HEK293 (cell line): ENCODE measurements around the gene CCDC27.

Experiments
- KLF1 ChIP-seq: fragments of 450-650 bp; formaldehyde crosslinking; IDR thresholded peaks from 2 replicates; pipeline ENCODE4 v1.5.1; 2016; ENCODE audit warnings: missing biosample characterization, missing genetic modification characterization
- MZF1 ChIP-seq: fragments of 450-650 bp; formaldehyde crosslinking; IDR thresholded peaks from 2 replicates; pipeline ENCODE4 v1.5.1; 2017; ENCODE audit warnings: missing biosample characterization, missing genetic modification characterization, borderline replicate concordance
- ZEB2 ChIP-seq: fragments of 450-650 bp; formaldehyde crosslinking; IDR thresholded peaks from 2 replicates; pipeline ENCODE4 v1.5.1; 2016; ENCODE audit warnings: missing biosample characterization, missing genetic modification characterization
- ZFHX2 ChIP-seq: fragments of 450-650 bp; formaldehyde crosslinking; conservative IDR thresholded peaks from 2 replicates; pipeline ENCODE4 v1.5.1; 2016; ENCODE audit warnings: missing biosample characterization, missing genetic modification characterization
- ZIC2 ChIP-seq: fragments of 450-650 bp; formaldehyde crosslinking; IDR thresholded peaks from 2 replicates; pipeline ENCODE4 v1.5.1; 2016; ENCODE audit warnings: missing biosample characterization, missing genetic modification characterization
- ZNF311 ChIP-seq: fragments of 450-650 bp; formaldehyde crosslinking; IDR thresholded peaks from 2 replicates; pipeline ENCODE4 v1.5.1; 2017; ENCODE audit warnings: missing biosample characterization, missing genetic modification characterization, borderline replicate concordance
- ZNF324 ChIP-seq: fragments of 450-650 bp; formaldehyde crosslinking; IDR thresholded peaks from 2 replicates; pipeline ENCODE4 v1.5.1; 2016; ENCODE audit warnings: missing biosample characterization, missing genetic modification characterization
- ZNF341 ChIP-seq: fragments of 450-650 bp; formaldehyde crosslinking; IDR thresholded peaks from 2 replicates; pipeline ENCODE4; 2016; ENCODE audit warnings: low read depth, missing biosample characterization, missing genetic modification characterization
- ZNF423 ChIP-seq: fragments of 450-650 bp; formaldehyde crosslinking; IDR thresholded peaks from 2 replicates; pipeline ENCODE4 v1.5.1; 2016; ENCODE audit warnings: missing biosample characterization, missing genetic modification characterization
- ZNF521 ChIP-seq: fragments of 450-650 bp; formaldehyde crosslinking; IDR thresholded peaks from 2 replicates; pipeline ENCODE4 v1.5.1; 2017; ENCODE audit warnings: missing biosample characterization, mild to moderate bottlenecking, missing genetic modification characterization
- ZNF561 ChIP-seq: fragments of 450-650 bp; IDR thresholded peaks from 2 replicates; pipeline ENCODE4 v1.5.1; 2018; ENCODE audit warnings: missing biosample characterization, missing genetic modification characterization, borderline replicate concordance
- ZNF600 ChIP-seq: fragments of 450-650 bp; formaldehyde crosslinking; IDR thresholded peaks from 2 replicates; pipeline ENCODE4 v1.5.1; 2016; ENCODE audit warnings: missing biosample characterization, missing genetic modification characterization
- ZNF629 ChIP-seq: fragments of 450-650 bp; formaldehyde crosslinking; IDR thresholded peaks from 2 replicates; pipeline ENCODE4 v1.5.1; 2017; ENCODE audit warnings: missing biosample characterization, missing genetic modification characterization
- ZNF677 ChIP-seq: fragments of 450-650 bp; IDR thresholded peaks from 2 replicates; pipeline ENCODE4 v1.5.0; 2018; ENCODE audit warnings: missing biosample characterization, mild to moderate bottlenecking, missing genetic modification characterization, moderate library complexity
- ZNF768 ChIP-seq: fragments of 450-650 bp; formaldehyde crosslinking; IDR thresholded peaks from 2 replicates; pipeline ENCODE4 v1.5.1; 2018; ENCODE audit warnings: missing biosample characterization, mild to moderate bottlenecking, missing genetic modification characterization
- ZNF837 ChIP-seq: fragments of 450-650 bp; formaldehyde crosslinking; IDR thresholded peaks from 2 replicates; pipeline ENCODE4 v1.5.1; 2016; ENCODE audit warnings: missing biosample characterization, missing genetic modification characterization
- TF ChIP-seq, protein P1 (sequence below): fragments of 450-650 bp; formaldehyde crosslinking; IDR thresholded peaks from 2 replicates; pipeline ENCODE4 v1.5.1; 2017; ENCODE audit warnings: missing biosample characterization, missing genetic modification characterization
- TF ChIP-seq, protein P2 (sequence below): fragments of 450-650 bp; formaldehyde crosslinking; IDR thresholded peaks from 2 replicates; pipeline ENCODE4 v1.5.1; 2017; ENCODE audit warnings: missing biosample characterization, missing genetic modification characterization
- TF ChIP-seq, protein P3 (sequence below): fragments of 450-650 bp; formaldehyde crosslinking; IDR thresholded peaks from 2 replicates; pipeline ENCODE4 v1.5.1; 2016; ENCODE audit warnings: missing biosample characterization, missing genetic modification characterization
- TF ChIP-seq, protein P4 (sequence below): fragments of 450-650 bp; formaldehyde crosslinking; IDR thresholded peaks from 2 replicates; pipeline ENCODE4 v1.5.1; 2017; ENCODE audit warnings: missing biosample characterization, missing genetic modification characterization
- TF ChIP-seq, protein P5 (sequence below): fragments of 450-650 bp; formaldehyde crosslinking; IDR thresholded peaks from 2 replicates; pipeline ENCODE4; 2016; ENCODE audit warnings: missing biosample characterization, missing genetic modification characterization
- TF ChIP-seq, protein P6 (sequence below): fragments of 450-650 bp; formaldehyde crosslinking; IDR thresholded peaks from 2 replicates; pipeline ENCODE4 v1.5.1; 2017; ENCODE audit warnings: missing biosample characterization, mild to moderate bottlenecking, missing genetic modification characterization, moderate library complexity

The CCDC27 gene

DNA sequence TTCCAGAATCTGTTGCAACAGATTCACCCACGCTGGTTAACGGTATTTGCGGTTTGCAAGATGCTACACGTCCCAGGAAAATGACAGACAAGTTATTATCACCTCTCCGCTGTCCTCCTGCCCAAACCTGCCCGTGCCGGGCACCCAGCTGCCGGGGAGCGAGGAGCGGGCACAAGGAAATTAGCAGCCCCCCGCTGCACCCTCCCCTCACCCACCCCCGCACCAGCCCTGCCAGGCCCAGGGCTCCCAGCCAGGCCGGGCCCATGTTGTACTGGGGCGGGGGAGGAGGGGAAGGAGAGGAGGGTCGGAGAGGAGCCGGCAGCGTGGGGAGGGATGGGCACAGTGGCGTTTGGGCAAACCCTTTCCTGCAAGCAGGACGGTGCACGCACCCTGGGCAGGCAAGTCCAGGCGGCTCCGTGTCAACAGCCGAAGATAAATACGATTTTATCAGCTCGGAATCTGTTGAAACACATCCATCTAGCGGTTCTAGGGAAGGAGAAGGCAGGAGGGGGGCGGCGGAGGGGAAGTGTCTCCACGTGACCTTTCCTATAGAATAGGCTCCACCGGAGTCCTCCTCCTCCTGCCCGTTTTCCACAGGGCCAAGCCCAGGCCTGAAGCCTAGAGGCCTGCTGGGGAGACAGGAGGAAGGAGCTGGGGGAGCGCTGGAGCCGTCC lies 35.1 kb upstream of the CCDC27 start (continued):
- TF ChIP-seq, protein P1, sequence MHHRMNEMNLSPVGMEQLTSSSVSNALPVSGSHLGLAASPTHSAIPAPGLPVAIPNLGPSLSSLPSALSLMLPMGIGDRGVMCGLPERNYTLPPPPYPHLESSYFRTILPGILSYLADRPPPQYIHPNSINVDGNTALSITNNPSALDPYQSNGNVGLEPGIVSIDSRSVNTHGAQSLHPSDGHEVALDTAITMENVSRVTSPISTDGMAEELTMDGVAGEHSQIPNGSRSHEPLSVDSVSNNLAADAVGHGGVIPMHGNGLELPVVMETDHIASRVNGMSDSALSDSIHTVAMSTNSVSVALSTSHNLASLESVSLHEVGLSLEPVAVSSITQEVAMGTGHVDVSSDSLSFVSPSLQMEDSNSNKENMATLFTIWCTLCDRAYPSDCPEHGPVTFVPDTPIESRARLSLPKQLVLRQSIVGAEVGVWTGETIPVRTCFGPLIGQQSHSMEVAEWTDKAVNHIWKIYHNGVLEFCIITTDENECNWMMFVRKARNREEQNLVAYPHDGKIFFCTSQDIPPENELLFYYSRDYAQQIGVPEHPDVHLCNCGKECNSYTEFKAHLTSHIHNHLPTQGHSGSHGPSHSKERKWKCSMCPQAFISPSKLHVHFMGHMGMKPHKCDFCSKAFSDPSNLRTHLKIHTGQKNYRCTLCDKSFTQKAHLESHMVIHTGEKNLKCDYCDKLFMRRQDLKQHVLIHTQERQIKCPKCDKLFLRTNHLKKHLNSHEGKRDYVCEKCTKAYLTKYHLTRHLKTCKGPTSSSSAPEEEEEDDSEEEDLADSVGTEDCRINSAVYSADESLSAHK (tag by site-specific recombination) = no peak
- TF ChIP-seq ZNF311 (no peak), ZNF677 (tag by site-specific recombination) (no peak), ZFHX2 (tag by site-specific recombination) (peak; percentile 60), ZNF629 (tag by site-specific recombination) (peak; percentile 34; the same call in 1 of the 2 replicates), ZNF600 (tag by site-specific recombination) (peak; percentile 90), KLF1 (tag by site-specific recombination) (0 out of 2 replicates have a peak, but pooled peaks have one; percentile 39), ZIC2 (tag by site-specific recombination) (no peak; the same call in 1 of the 2 replicates), ZNF341 (tag by site-specific recombination) (peak; percentile 90), ZNF837 (tag by site-specific recombination) (no peak), ZNF561 (tag by site-specific recombination) (peak; percentile 53; the same call in 1 of the 2 replicates), ZNF423 (tag by site-specific recombination) (no peak), MZF1 (tag by site-specific recombination) (no peak), ZNF768 (tag by site-specific recombination) (no peak), ZNF521 (tag by site-specific recombination) (no peak), ZNF324 (tag by site-specific recombination) (no peak), ZEB2 (tag by site-specific recombination) (peak; percentile 67)
- TF ChIP-seq, protein P2, sequence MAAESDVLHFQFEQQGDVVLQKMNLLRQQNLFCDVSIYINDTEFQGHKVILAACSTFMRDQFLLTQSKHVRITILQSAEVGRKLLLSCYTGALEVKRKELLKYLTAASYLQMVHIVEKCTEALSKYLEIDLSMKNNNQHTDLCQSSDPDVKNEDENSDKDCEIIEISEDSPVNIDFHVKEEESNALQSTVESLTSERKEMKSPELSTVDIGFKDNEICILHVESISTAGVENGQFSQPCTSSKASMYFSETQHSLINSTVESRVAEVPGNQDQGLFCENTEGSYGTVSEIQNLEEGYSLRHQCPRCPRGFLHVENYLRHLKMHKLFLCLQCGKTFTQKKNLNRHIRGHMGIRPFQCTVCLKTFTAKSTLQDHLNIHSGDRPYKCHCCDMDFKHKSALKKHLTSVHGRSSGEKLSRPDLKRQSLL = peak; percentile 94
- TF ChIP-seq, protein P3, sequence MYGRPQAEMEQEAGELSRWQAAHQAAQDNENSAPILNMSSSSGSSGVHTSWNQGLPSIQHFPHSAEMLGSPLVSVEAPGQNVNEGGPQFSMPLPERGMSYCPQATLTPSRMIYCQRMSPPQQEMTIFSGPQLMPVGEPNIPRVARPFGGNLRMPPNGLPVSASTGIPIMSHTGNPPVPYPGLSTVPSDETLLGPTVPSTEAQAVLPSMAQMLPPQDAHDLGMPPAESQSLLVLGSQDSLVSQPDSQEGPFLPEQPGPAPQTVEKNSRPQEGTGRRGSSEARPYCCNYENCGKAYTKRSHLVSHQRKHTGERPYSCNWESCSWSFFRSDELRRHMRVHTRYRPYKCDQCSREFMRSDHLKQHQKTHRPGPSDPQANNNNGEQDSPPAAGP (tag by site-specific recombination) = peak; percentile 77; the same call in 1 of the 2 replicates
- TF ChIP-seq, protein P4, sequence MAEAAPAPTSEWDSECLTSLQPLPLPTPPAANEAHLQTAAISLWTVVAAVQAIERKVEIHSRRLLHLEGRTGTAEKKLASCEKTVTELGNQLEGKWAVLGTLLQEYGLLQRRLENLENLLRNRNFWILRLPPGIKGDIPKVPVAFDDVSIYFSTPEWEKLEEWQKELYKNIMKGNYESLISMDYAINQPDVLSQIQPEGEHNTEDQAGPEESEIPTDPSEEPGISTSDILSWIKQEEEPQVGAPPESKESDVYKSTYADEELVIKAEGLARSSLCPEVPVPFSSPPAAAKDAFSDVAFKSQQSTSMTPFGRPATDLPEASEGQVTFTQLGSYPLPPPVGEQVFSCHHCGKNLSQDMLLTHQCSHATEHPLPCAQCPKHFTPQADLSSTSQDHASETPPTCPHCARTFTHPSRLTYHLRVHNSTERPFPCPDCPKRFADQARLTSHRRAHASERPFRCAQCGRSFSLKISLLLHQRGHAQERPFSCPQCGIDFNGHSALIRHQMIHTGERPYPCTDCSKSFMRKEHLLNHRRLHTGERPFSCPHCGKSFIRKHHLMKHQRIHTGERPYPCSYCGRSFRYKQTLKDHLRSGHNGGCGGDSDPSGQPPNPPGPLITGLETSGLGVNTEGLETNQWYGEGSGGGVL = peak; percentile 84
- TF ChIP-seq, protein P5, sequence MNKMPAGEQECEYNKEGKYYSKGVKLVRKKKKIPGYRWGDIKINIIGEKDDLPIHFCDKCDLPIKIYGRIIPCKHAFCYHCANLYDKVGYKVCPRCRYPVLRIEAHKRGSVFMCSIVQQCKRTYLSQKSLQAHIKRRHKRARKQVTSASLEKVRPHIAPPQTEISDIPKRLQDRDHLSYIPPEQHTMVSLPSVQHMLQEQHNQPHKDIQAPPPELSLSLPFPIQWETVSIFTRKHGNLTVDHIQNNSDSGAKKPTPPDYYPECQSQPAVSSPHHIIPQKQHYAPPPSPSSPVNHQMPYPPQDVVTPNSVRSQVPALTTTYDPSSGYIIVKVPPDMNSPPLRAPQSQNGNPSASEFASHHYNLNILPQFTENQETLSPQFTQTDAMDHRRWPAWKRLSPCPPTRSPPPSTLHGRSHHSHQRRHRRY (tag by site-specific recombination) = no peak
- TF ChIP-seq, protein P6, sequence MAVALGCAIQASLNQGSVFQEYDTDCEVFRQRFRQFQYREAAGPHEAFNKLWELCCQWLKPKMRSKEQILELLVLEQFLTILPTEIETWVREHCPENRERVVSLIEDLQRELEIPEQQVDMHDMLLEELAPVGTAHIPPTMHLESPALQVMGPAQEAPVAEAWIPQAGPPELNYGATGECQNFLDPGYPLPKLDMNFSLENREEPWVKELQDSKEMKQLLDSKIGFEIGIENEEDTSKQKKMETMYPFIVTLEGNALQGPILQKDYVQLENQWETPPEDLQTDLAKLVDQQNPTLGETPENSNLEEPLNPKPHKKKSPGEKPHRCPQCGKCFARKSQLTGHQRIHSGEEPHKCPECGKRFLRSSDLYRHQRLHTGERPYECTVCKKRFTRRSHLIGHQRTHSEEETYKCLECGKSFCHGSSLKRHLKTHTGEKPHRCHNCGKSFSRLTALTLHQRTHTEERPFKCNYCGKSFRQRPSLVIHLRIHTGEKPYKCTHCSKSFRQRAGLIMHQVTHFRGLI (tag by site-specific recombination) = no peak
